Mesenchymal stem cell (in vitro differentiated cells and primary cell): ENCODE data around the gene SMARCC1.

Experiments
- DNase-seq: peaks from one replicate; pipeline ENCODE4 v3.0.0-alpha.2; 2013
- H2AFZ ChIP-seq: one replicate; pipeline ENCODE4 v1.6.1; 2013; ENCODE audit warnings: low read depth, mild to moderate bottlenecking, control low read depth, inconsistent platforms, low read length, moderate library complexity
- H2AK5ac ChIP-seq: 2 replicates; pipeline ENCODE4 v1.6.1; 2013; ENCODE audit warnings: low read length, moderate library complexity, mild to moderate bottlenecking, inconsistent platforms; ENCODE audit not compliant: severe bottlenecking
- H2BK120ac ChIP-seq: one replicate; pipeline ENCODE4 v1.6.1; 2013; ENCODE audit warnings: low read depth, mild to moderate bottlenecking, inconsistent platforms, low read length, moderate library complexity
- H2BK12ac ChIP-seq, 2 experiments: one replicate each; pipeline ENCODE4 v1.6.1; 2013; ENCODE audit warnings: inconsistent platforms in 2 of 2, low read length in 2 of 2, mild to moderate bottlenecking in 2 of 2, moderate library complexity in 2 of 2, control low read depth in 1 of 2
- H2BK15ac ChIP-seq: one replicate; pipeline ENCODE4 v1.6.1; 2013; ENCODE audit warnings: mild to moderate bottlenecking, low read depth, inconsistent platforms; ENCODE audit not compliant: poor library complexity, severe bottlenecking
- H2BK5ac ChIP-seq: 2 replicates; pipeline ENCODE4 v1.6.1; 2013; ENCODE audit warnings: low read depth, mild to moderate bottlenecking, low read length, control low read depth, inconsistent platforms; ENCODE audit not compliant: poor library complexity, severe bottlenecking
- H3K14ac ChIP-seq, 2 experiments: one replicate each; pipeline ENCODE4 v1.6.1; 2013; ENCODE audit warnings: inconsistent platforms in 2 of 2, low read length in 2 of 2, control low read depth in 1 of 2, mild to moderate bottlenecking in 1 of 2, moderate library complexity in 1 of 2
- H3K18ac ChIP-seq, 2 experiments: one replicate each; pipeline ENCODE4 v1.6.1; 2013; ENCODE audit warnings: inconsistent platforms in 2 of 2, low read length in 2 of 2, control low read depth in 1 of 2, low read depth in 1 of 2, mild to moderate bottlenecking in 1 of 2
- H3K23ac ChIP-seq, 2 experiments: one replicate each; pipeline ENCODE4 v1.6.1; 2013; ENCODE audit warnings: inconsistent platforms in 2 of 2, low read length in 2 of 2, mild to moderate bottlenecking in 2 of 2, moderate library complexity in 2 of 2, control low read depth in 1 of 2
- H3K27ac ChIP-seq: 2 replicates; pipeline ENCODE4 v1.5.1; 2013; ENCODE audit warnings: mild to moderate bottlenecking, moderate library complexity, low read length, control low read depth, inconsistent platforms; ENCODE audit not compliant: poor library complexity, severe bottlenecking
- H3K27me3 ChIP-seq, 2 experiments: 2 replicates each; pipeline versions ENCODE4 v1.6.1 to v1.7.0; 2013; ENCODE audit warnings: low read length in 2 of 2, mild to moderate bottlenecking in 2 of 2, moderate library complexity in 2 of 2, control low read depth in 1 of 2, inconsistent platforms in 1 of 2; ENCODE audit not compliant: control insufficient read depth in 1 of 2, insufficient read depth in 1 of 2
- H3K36me3 ChIP-seq, 2 experiments: 2 replicates each; pipeline versions ENCODE4 v1.6.1 to v1.7.0; 2013; ENCODE audit warnings: low read length in 2 of 2, control low read depth in 1 of 2, inconsistent platforms in 1 of 2, low read depth in 1 of 2, mild to moderate bottlenecking in 1 of 2; ENCODE audit not compliant: insufficient read depth in 2 of 2, control insufficient read depth in 1 of 2
- H3K4ac ChIP-seq, 2 experiments: one replicate each; pipeline ENCODE4 v1.6.1; 2013; ENCODE audit warnings: inconsistent platforms in 2 of 2, low read length in 2 of 2, mild to moderate bottlenecking in 2 of 2, moderate library complexity in 2 of 2, control low read depth in 1 of 2, low read depth in 1 of 2
- H3K4me1 ChIP-seq: 2 replicates; pipeline ENCODE4 v1.6.1; 2013; ENCODE audit warnings: low read depth, low read length, control low read depth; ENCODE audit not compliant: control insufficient read depth, insufficient read depth
- H3K4me2 ChIP-seq: 2 replicates; pipeline ENCODE4 v1.6.1; 2013; ENCODE audit warnings: low read length, mild to moderate bottlenecking, inconsistent platforms; ENCODE audit not compliant: poor library complexity, severe bottlenecking
- H3K4me3 ChIP-seq, 2 experiments: 2 replicates each; pipeline versions ENCODE4 v1.5.1 to v1.7.0; 2013; ENCODE audit warnings: low read length in 2 of 2, mild to moderate bottlenecking in 2 of 2, control low read depth in 1 of 2, low read depth in 1 of 2; ENCODE audit not compliant: insufficient read depth in 1 of 2
- H3K79me1 ChIP-seq: replicated peaks from 2 replicates; pipeline ENCODE4 v1.6.1; 2013; ENCODE audit warnings: mild to moderate bottlenecking, control low read depth, low read length, inconsistent platforms; ENCODE audit not compliant: poor library complexity, severe bottlenecking
- H3K9ac ChIP-seq: 2 replicates; pipeline ENCODE4 v1.7.0; 2013; ENCODE audit warnings: mild to moderate bottlenecking, low read length, moderate library complexity
- H3K9me3 ChIP-seq: 2 replicates; pipeline ENCODE4 v1.7.0; 2013; ENCODE audit warnings: mild to moderate bottlenecking, low read length; ENCODE audit not compliant: control insufficient read depth
- H4K8ac ChIP-seq: one replicate; pipeline ENCODE4 v1.6.1; 2013; ENCODE audit warnings: inconsistent platforms, mild to moderate bottlenecking, low read length, moderate library complexity
- H4K91ac ChIP-seq: one replicate; pipeline ENCODE4 v1.6.1; 2013; ENCODE audit warnings: mild to moderate bottlenecking, low read length, inconsistent platforms
- WGBS: methylation state at CpG from one replicate; pipeline ENCODE4 v1.1.7; 2013; ENCODE audit warnings: mixed read lengths; 5-methylcytosine and 5-hydroxymethylcytosine counted together

Gene SMARCC1

GRCh38 chr3:47780741-47781684, 680 bp downstream of the SMARCC1 start:
- Histone ChIP-seq H2BK15ac (peak overlapping the region; percentile 95), H3K27me3 (no peaks in the 10 kb centered on the region), H3K27ac (peak overlapping the region; percentile 92), H3K9me3 (no peaks in the 10 kb centered on the region), H3K4me3 (peak overlapping the region; percentile 89), H2AK5ac (peak overlapping the region; percentile 36), H3K14ac (peak overlapping the region; percentile 58 to 91), H2AFZ (peak overlapping the region; percentile 67), H4K91ac (peak overlapping the region; percentile 93), H3K18ac (peak overlapping the region; percentile 95 to 97), H3K9ac (peak overlapping the region; percentile 93), H3K36me3 (peaks cover 0 to 3% of the 10 kb centered on the region in 2 experiments), H3K4me2 (peak overlapping the region; percentile 62), H3K79me1 (no peaks in the 10 kb centered on the region), H2BK5ac (peak overlapping the region; percentile 53), H2BK12ac (no peak overlapping the region), H3K23ac (peak overlapping the region in 1 of 2 experiments; percentile 95), H3K4me1 (peaks cover 5% of the 10 kb centered on the region), H2BK120ac (peak overlapping the region; percentile 92), H3K4ac (peak overlapping the region; percentile 87 to 99), H4K8ac (peak overlapping the region; percentile 95)
- peak; percentile 64 for DNase-seq
- under 1% methylated on average over 39 of the region's 54 CpGs for WGBS

- H2AFZ ChIP-seq, result no peak overlapping the region
- H3K27ac ChIP-seq, result no peak overlapping the region
- no peak overlapping the region for H2BK12ac ChIP-seq
- H2BK5ac ChIP-seq, result no peak overlapping the region
- no peak overlapping the region for H3K14ac ChIP-seq
- H3K18ac ChIP-seq, result no peak overlapping the region
- WGBS, result 100% methylated on average over 2 of the region's 3 CpGs
- H3K36me3 ChIP-seq, result peaks cover 0 to 3% of the 10 kb centered on the region in 2 experiments
- H3K23ac ChIP-seq, result no peak overlapping the region
- H3K9me3 ChIP-seq, result no peaks in the 10 kb centered on the region
- no peak overlapping the region for H4K8ac ChIP-seq
- H4K91ac ChIP-seq, result no peak overlapping the region
- no peak overlapping the region for H3K4me2 ChIP-seq
- no peak overlapping the region for H3K4me3 ChIP-seq
- H2BK120ac ChIP-seq, result no peak overlapping the region
- no peaks in the 10 kb centered on the region for H3K27me3 ChIP-seq
- H3K79me1 ChIP-seq, result no peaks in the 10 kb centered on the region
- no peak overlapping the region for H3K4ac ChIP-seq
- DNase-seq, result no peak
- no peak overlapping the region for H2BK15ac ChIP-seq
- no peak overlapping the region for H3K9ac ChIP-seq
- H2AK5ac ChIP-seq, result no peak overlapping the region
- H3K4me1 ChIP-seq, result peaks cover 7% of the 10 kb centered on the region
Measured at GRCh38 chr3:47778746-47779145, 2.9 kb downstream of the SMARCC1 start.

GRCh38 chr3:47772788-47773187, 8.9 kb downstream of the SMARCC1 start:
- no peak for DNase-seq
- H2BK5ac ChIP-seq, result no peak overlapping the region
- no peak overlapping the region for H4K8ac ChIP-seq
- H3K36me3 ChIP-seq, result peaks cover 18 to 23% of the 10 kb centered on the region in 2 experiments
- H3K23ac ChIP-seq, result no peak overlapping the region
- no peak overlapping the region for H2BK15ac ChIP-seq
- 92% methylated on average over 7 of the region's 8 CpGs for WGBS
- peaks cover 2% of the 10 kb centered on the region for H3K79me1 ChIP-seq
- H3K4me2 ChIP-seq, result no peak overlapping the region
- no peak overlapping the region for H2BK120ac ChIP-seq
- H3K9ac ChIP-seq, result no peak overlapping the region
- H2AFZ ChIP-seq, result no peak overlapping the region
- H3K14ac ChIP-seq, result no peak overlapping the region
- no peak overlapping the region for H2AK5ac ChIP-seq
- H3K18ac ChIP-seq, result no peak overlapping the region
- no peak overlapping the region for H3K4me3 ChIP-seq
- no peak overlapping the region for H3K4ac ChIP-seq
- H3K27me3 ChIP-seq, result no peaks in the 10 kb centered on the region
- no peak overlapping the region for H3K27ac ChIP-seq
- no peak overlapping the region for H4K91ac ChIP-seq
- H3K9me3 ChIP-seq, result no peaks in the 10 kb centered on the region
- peaks cover 4% of the 10 kb centered on the region for H3K4me1 ChIP-seq
- H2BK12ac ChIP-seq, result no peak overlapping the region

- Histone ChIP-seq H3K27ac (no peak overlapping the region), H2BK12ac (no peak overlapping the region), H3K4me1 (peaks cover 3% of the 10 kb centered on the region), H3K14ac (no peak overlapping the region), H3K27me3 (no peaks in the 10 kb centered on the region), H4K91ac (no peak overlapping the region), H2BK120ac (no peak overlapping the region), H3K4me3 (no peak overlapping the region), H3K4ac (no peak overlapping the region), H3K23ac (no peak overlapping the region), H2BK15ac (no peak overlapping the region), H2AK5ac (no peak overlapping the region), H3K9ac (no peak overlapping the region), H3K4me2 (no peak overlapping the region), H3K36me3 (peaks cover 18 to 23% of the 10 kb centered on the region in 2 experiments), H3K79me1 (peaks cover 4% of the 10 kb centered on the region), H3K9me3 (no peaks in the 10 kb centered on the region), H2AFZ (no peak overlapping the region), H2BK5ac (no peak overlapping the region), H3K18ac (no peak overlapping the region), H4K8ac (no peak overlapping the region)
- 90% methylated on average over 7 of the region's 8 CpGs for WGBS
- DNase-seq, result no peak
Measured at GRCh38 chr3:47772047-47772446, 9.6 kb downstream of the SMARCC1 start.
